Activated naive CD4-positive, alpha-beta T cell treated with anti-CD3 and anti-CD28 coated beads, Interleukin-2, amount 50 U/mL, for 72 hours (primary cell): ENCODE data around the gene DIABLO. TPM values are rescaled to one million over a fixed set of nuclear protein-coding genes. Genes with fewer than 3 reads are reported as not detected.
A peak's percentile ranks its signal among the peaks of the same experiment; 100 is the strongest.

Source experiments
- ATAC-seq, 2 donors: fragments of 150-1000 bp; cut with Tn5 transposase; 2 replicates each; pipeline ENCODE4 v1.10.0; 2021; ENCODE audit warnings: mild to moderate bottlenecking in 2 of 2, moderate library complexity in 2 of 2
- DNase-seq, 2 donors: peaks; one replicate each; pipeline ENCODE4 v3.0.0; 2021 to 2022; ENCODE audit warnings: low spot score in 2 of 2
- H3K27ac Mint-ChIP-seq, 2 donors: one replicate each; pipeline ENCODE4 v1.8.0; 2022; ENCODE audit warnings: mild to moderate bottlenecking in 2 of 2, mixed read lengths in 2 of 2
- H3K36me3 Mint-ChIP-seq, 2 donors: one replicate each; pipeline ENCODE4 v1.8.0; 2022; ENCODE audit warnings: mixed read lengths in 2 of 2
- H3K9me3 Mint-ChIP-seq, 2 donors: one replicate each; pipeline ENCODE4 v1.8.0; 2022; ENCODE audit warnings: mixed read lengths in 2 of 2
- total RNA-seq, 2 donors: library from RNA; stranded (reverse); gene quantifications; one replicate each; pipeline ENCODE4 v1.2.3, GENCODE V29; 2022

The DIABLO gene
- total RNA-seq, 2 donors from 2014 or later: 50.0 to 63.8 TPM

DNA sequence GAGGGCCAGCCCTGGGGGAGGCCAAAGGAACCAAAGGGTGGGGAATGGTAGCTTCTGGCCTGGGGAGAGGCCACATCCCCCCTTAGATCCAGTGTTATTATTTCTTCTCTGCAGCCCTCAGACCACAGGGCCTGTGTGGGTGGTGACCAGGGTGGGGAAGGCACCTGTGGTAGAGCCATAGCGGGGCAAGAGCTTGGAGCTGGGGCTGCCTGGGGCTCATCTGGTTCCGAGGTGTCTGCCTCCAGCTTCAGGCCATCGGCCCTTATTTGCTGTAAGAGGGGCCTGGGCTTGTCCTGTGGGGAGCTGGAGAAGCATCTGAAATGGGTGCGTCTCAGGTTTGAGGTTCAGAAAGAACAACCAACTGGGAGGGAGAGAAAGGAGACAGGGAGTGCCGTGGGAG, 24.5 kb downstream of the DIABLO start:
- peaks cover 8 to 10% of the 10 kb centered on the region in 2 donors for H3K36me3 Mint-ChIP-seq
- ATAC-seq (no peak), DNase-seq (no peak)
- no peaks in the 10 kb centered on the region for H3K9me3 Mint-ChIP-seq
- H3K27ac Mint-ChIP-seq: no peak overlapping the region

GRCh38 chr12:122200541-122201175, 25.2 kb downstream of the DIABLO start:
- DNase-seq: no peak

DNA sequence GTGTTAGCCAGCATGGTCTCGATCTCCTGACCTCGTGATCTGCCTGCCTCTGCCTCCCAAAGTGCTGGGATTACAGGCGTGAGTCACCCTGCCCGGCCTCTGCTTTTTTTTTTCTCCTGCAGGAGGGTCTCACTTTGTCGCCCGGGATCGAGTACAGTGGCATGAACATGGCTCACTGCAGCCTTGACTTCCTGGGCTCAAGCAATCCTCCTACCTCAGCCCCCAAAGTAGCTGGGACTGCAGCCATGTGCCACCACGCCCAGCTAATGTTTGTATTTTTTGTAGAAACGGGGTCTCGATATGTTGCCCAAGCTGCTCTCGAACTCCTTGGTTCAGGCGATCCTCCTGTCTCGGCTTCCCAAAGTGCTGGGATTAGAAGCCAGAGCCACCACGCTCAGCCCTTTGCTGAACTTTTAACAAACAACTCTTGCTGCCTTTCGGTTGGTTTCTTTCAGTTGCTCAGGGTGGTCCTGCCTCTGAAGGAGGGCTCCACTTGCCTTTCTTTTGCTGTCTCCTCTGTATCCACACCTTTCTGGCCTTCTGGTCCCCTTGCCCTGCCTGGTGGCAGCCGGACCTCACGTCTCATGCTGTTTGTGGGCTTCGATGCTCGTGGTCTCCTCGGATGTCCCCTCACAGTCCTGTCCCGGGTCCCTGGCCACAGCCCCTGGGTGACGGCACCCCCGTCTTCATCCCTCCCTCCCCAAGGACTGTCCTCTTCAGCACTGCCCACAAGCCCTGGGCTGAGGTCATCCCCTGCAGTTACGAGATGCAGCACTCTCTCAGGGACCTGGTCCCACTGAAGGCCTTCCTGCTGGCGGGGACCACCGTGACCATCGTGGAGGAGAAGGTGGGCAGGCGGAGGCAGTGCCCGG, 26.1 kb downstream of the DIABLO start:
- no peak for ATAC-seq
- Mint-ChIP-seq H3K27ac (no peak overlapping the region), H3K36me3 (peaks cover 2 to 4% of the 10 kb centered on the region in 2 donors)

More at GRCh38 chr12:122200541-122201175, 25.2 kb downstream of the DIABLO start:
- Mint-ChIP-seq H3K27ac (no peak overlapping the region), H3K36me3 (peaks cover 8 to 10% of the 10 kb centered on the region in 2 donors), H3K9me3 (peaks cover 2 to 3% of the 10 kb centered on the region in 2 donors)
- no peak for ATAC-seq

DNA sequence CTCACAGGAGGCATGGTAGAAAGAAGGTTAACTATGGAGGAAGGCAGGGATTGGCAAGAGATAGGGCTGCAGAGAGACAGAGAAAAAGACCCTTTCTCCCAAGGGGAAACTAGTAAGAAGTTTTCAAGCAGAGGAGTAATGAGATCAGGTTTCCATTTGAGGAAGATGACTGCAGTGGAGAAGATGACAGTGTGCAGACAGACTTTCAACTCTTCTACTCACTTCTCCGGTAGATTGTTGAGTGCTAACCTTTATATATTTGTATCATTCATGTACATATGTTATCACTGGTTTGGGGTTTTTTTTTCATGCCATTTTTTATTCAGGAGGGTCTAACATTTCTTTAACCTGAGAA, 28.3 kb downstream of the DIABLO start:
- ATAC-seq: peak in 1 of 2 donors; percentile 74
- H3K9me3 Mint-ChIP-seq: peaks cover 4 to 5% of the 10 kb centered on the region in 2 donors
- H3K36me3 Mint-ChIP-seq: no peaks in the 10 kb centered on the region
- DNase-seq: no peak
- peak overlapping the region in 1 of 2 donors; percentile 10 for H3K27ac Mint-ChIP-seq

More for the DNA sequence above, 26.1 kb downstream of the DIABLO start:
- DNase-seq: no peak
- H3K9me3 Mint-ChIP-seq: peaks cover 4 to 5% of the 10 kb centered on the region in 2 donors

GRCh38 chr12:122195405-122195804, 30.4 kb downstream of the DIABLO start:
- Mint-ChIP-seq H3K9me3 (peaks cover 4 to 5% of the 10 kb centered on the region in 2 donors), H3K27ac (no peak overlapping the region), H3K36me3 (no peaks in the 10 kb centered on the region)
- ATAC-seq: no peak
- DNase-seq: no peak

DNA sequence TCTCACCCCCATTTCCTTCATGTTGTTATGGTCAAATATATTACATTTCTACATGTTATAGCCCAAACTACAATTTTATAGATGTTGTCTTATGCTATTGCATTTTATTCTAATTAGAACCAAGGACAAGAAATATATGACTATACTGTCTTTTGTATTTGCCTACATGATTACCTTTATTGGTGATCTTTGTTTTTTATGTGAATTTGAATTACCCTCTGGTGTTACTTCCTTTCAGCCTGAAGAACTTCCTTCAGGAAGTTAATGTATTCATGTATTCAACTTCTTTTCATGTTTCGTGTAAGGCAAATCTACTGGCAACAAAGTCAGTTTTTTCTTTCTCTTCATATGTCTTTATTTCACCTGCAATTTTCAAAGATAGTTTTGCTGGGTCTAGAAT, 31.0 kb downstream of the DIABLO start:
- ATAC-seq: no peak
- peaks cover 4 to 5% of the 10 kb centered on the region in 2 donors for H3K9me3 Mint-ChIP-seq
- DNase-seq: no peak
- H3K27ac Mint-ChIP-seq: no peak overlapping the region
- no peaks in the 10 kb centered on the region for H3K36me3 Mint-ChIP-seq

DNA sequence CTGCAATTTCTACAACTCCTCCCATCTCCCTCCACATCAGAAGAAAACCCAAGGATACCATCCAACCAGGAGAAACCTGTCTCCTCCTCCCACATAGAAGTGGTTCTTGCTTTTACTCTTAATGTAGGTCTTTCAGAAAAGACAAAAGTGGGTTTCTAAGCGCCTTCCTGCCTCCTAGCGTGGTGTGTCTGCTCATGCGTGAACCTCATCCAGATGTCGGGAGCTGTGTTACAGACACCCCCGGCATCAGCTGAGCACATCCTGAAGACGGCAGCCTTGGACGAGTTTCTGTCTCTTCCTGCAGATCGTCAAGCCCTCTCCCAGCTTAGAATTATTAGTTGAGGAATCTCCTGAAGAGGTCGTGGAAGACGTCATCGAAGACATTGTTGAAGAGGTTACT, 33.4 kb downstream of the DIABLO start:
- H3K36me3 Mint-ChIP-seq: no peaks in the 10 kb centered on the region
- no peak overlapping the region for H3K27ac Mint-ChIP-seq
- ATAC-seq: no peak

GRCh38 chr12:122190842-122191668, 34.8 kb downstream of the DIABLO start:
- Mint-ChIP-seq H3K27ac (no peak overlapping the region), H3K36me3 (no peaks in the 10 kb centered on the region), H3K9me3 (peaks cover 4 to 5% of the 10 kb centered on the region in 2 donors)
- ATAC-seq: peak; percentile 78 to 95
- peak in 1 of 2 donors; percentile 81 for DNase-seq

More for the DNA sequence above, 33.4 kb downstream of the DIABLO start:
- H3K9me3 Mint-ChIP-seq: peaks cover 4 to 5% of the 10 kb centered on the region in 2 donors
- DNase-seq: no peak

GRCh38 chr12:122189626-122190475, 36.0 kb downstream of the DIABLO start:
- H3K36me3 Mint-ChIP-seq: no peaks in the 10 kb centered on the region
- DNase-seq (no peak), ATAC-seq (no peak)
- no peak overlapping the region for H3K27ac Mint-ChIP-seq
- no peaks in the 10 kb centered on the region for H3K9me3 Mint-ChIP-seq

- ATAC-seq (no peak), DNase-seq (no peak)
- no peak overlapping the region for H3K27ac Mint-ChIP-seq
- no peaks in the 10 kb centered on the region for H3K9me3 Mint-ChIP-seq
- no peaks in the 10 kb centered on the region for H3K36me3 Mint-ChIP-seq
These were observed 38.4 kb downstream of the DIABLO start for GRCh38 chr12:122187466-122187865.

GRCh38 chr12:122185494-122186082, 40.3 kb downstream of the DIABLO start:
- Mint-ChIP-seq H3K36me3 (no peaks in the 10 kb centered on the region), H3K9me3 (no peaks in the 10 kb centered on the region), H3K27ac (peak overlapping the region in 1 of 2 donors; percentile 42)
- DNase-seq: no peak
- ATAC-seq: no peak

DNA sequence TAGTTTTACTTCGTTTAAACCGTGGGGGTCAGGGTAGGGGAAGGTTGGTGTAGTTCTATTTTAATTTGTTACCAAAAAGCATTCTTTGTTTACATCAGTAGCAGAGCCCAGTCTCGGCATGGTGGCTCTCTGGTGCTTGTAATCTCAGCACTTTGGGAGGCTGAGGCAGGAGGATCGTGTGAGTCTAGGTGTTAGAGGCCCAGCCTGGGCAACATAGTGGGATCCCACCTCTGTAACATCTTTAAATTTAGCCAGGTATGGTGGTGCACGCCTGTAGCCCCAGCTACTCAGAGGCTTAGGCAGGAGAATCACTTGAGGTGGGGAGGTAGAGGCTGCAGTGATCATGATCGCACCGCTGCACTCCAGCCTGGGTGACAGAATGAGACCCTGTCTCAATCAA, 40.8 kb downstream of the DIABLO start:
- Mint-ChIP-seq H3K36me3 (no peaks in the 10 kb centered on the region), H3K27ac (peak overlapping the region in 1 of 2 donors; percentile 42), H3K9me3 (no peaks in the 10 kb centered on the region)
- ATAC-seq (no peak), DNase-seq (no peak)

DNA sequence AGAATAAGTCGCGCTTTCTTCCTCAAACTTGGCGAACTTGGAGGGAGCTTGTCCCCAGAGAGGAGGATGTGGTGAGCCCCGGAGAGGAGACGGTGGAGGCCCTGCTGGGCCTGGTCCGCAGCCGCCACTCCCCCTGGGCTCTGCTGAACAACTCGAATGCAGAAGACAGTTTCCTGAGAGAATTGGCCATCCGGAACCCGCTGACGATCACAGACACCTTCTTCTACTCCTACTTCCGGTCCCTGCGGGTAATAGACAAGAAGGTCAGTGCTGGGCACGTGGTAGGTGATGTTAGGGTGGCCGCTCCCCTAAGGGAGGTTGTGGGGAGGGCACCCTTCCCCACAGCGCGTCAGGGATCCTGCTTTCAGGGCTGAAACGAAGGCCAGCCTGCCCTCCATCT, 41.3 kb downstream of the DIABLO start:
- Mint-ChIP-seq H3K36me3 (no peaks in the 10 kb centered on the region), H3K27ac (peak overlapping the region in 1 of 2 donors; percentile 42), H3K9me3 (no peaks in the 10 kb centered on the region)
- DNase-seq: no peak
- ATAC-seq: peak in 1 of 2 donors; percentile 49

DNA sequence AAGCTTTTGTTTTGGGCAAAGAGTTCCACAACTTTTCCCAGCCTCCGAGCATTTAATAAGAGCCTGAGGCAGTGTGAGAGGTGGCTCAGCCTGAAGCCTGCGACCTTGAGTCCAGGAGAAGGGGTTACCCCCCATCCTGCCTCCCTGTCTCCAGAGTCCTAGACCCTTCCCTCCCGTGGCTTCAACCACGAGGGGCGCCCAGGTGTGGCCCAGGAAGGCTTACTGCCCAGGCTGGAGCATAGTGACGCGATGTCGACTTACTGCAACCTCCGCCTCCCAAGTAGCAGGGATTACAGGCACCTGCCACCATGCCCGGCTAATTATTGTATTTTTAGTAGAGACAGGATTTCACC, 42.3 kb downstream of the DIABLO start:
- no peaks in the 10 kb centered on the region for H3K9me3 Mint-ChIP-seq
- no peaks in the 10 kb centered on the region for H3K36me3 Mint-ChIP-seq
- ATAC-seq: no peak
- DNase-seq: no peak
- no peak overlapping the region for H3K27ac Mint-ChIP-seq

GRCh38 chr12:122182887-122183587, 42.8 kb downstream of the DIABLO start, which contains the start of gene LRRC43:
TSS of gene LRRC43 (plus strand) at chr12:122183123. CDS start at chr12:122183145, 22 bp downstream.
- Mint-ChIP-seq H3K36me3 (no peaks in the 10 kb centered on the region), H3K27ac (peak within 1 kb of the TSS in 1 of 2 donors; percentile 14), H3K9me3 (no peaks in the 10 kb centered on the region)
- DNase-seq (peak in 1 of 2 donors; percentile 40), ATAC-seq (peak; percentile 73 to 74)
